ENCODE data around the gene MEIKIN. TPM values are rescaled to one million over a fixed set of nuclear protein-coding genes. Genes with fewer than 3 reads are reported as not detected.
"Not testable (repeated sequence)": the region's sequence is repeated elsewhere in the genome, so short reads cannot be mapped to it uniquely, and the experiment has no call there.

MEIKIN gene
- total RNA-seq, 1 experiment from 2014 or later: not detected

- peaks cover 5% of the 10 kb centered on the region for H3K36me3 ChIP-seq (ENCODE audit: low read depth)
- intact Hi-C loops (cut with micrococcal nuclease; ENCODE audit: unreplicated experiment): no loop called here
- POLR2A ChIA-PET (ENCODE audit: unreplicated experiment): no interaction called here
- H3K4me3 ChIP-seq: no peak overlapping the region
- no peak overlapping the region for H3K4me2 ChIP-seq
- H4K20me1 ChIP-seq (ENCODE audit: insufficient read depth): peaks cover 62% of the 10 kb centered on the region
- H3K9me3 ChIP-seq (ENCODE audit: insufficient read depth, low read depth): no peaks in the 10 kb centered on the region
- no peaks in the 10 kb centered on the region for H3K9me2 ChIP-seq (ENCODE audit: insufficient read depth)
- CTCF ChIA-PET: no interaction called here
- H3F3A ChIP-seq (ENCODE audit: insufficient read depth, low read depth): 0 out of 2 replicates have a peak, but pooled peaks cover 2% of the 10 kb centered on the region
- H2AFZ ChIP-seq: no peak overlapping the region
- BruUV-seq (replicated peaks): no TSS peak
- no peaks in the 10 kb centered on the region for H3K27me3 ChIP-seq (ENCODE audit: insufficient read depth, low read depth)
- no peak for DNase-seq
- no peak overlapping the region for H3K27ac ChIP-seq
- H3K4me1 ChIP-seq (replicated peaks; ENCODE audit: insufficient read depth): no peaks in the 10 kb centered on the region
- peaks cover 92% of the 10 kb centered on the region for H3K79me2 ChIP-seq (ENCODE audit: low read depth)
- no peak for TF ChIP-seq EZH2 (IDR thresholded peaks at IDR 0.05; ENCODE audit: low read depth)
These were observed 159.4 kb downstream of the MEIKIN start for GRCh38 chr5:131786036-131786435.

GRCh38 chr5:131783874-131784273 is 161.6 kb downstream of the MEIKIN start:
- Histone ChIP-seq H3K4me3 (no peak overlapping the region), H3K36me3 (ENCODE audit: low read depth) (peaks cover 5% of the 10 kb centered on the region), H3K27me3 (ENCODE audit: insufficient read depth, low read depth) (no peaks in the 10 kb centered on the region), H3K9me2 (ENCODE audit: insufficient read depth) (no peaks in the 10 kb centered on the region), H3F3A (ENCODE audit: insufficient read depth, low read depth) (0 out of 2 replicates have a peak, but pooled peaks cover 2% of the 10 kb centered on the region), H2AFZ (no peak overlapping the region), H3K9me3 (ENCODE audit: insufficient read depth, low read depth) (no peaks in the 10 kb centered on the region), H3K27ac (no peak overlapping the region), H4K20me1 (ENCODE audit: insufficient read depth) (peaks cover 64% of the 10 kb centered on the region), H3K79me2 (ENCODE audit: low read depth) (peaks cover 91% of the 10 kb centered on the region), H3K4me2 (no peak overlapping the region), H3K4me1 (replicated peaks; ENCODE audit: insufficient read depth) (no peaks in the 10 kb centered on the region)
- no peak for DNase-seq
- no peak for TF ChIP-seq CTCF (conservative IDR thresholded peaks at IDR 0.05)
- no peak for TF ChIP-seq EZH2 (IDR thresholded peaks at IDR 0.05; ENCODE audit: low read depth)
- BruUV-seq (replicated peaks): no TSS peak
- POLR2A ChIA-PET (ENCODE audit: unreplicated experiment): no interaction called here
- CTCF ChIA-PET: no interaction called here
- intact Hi-C loops (cut with micrococcal nuclease; ENCODE audit: unreplicated experiment): no loop called here

GRCh38 chr5:131783357-131783756 is 162.1 kb downstream of the MEIKIN start:
- Histone ChIP-seq H3F3A (ENCODE audit: insufficient read depth, low read depth) (0 out of 2 replicates have a peak, but pooled peaks cover 2% of the 10 kb centered on the region), H3K79me2 (ENCODE audit: low read depth) (peaks cover 86% of the 10 kb centered on the region), H4K20me1 (ENCODE audit: insufficient read depth) (peaks cover 60% of the 10 kb centered on the region), H3K27ac (no peak overlapping the region), H3K36me3 (ENCODE audit: low read depth) (peaks cover 5% of the 10 kb centered on the region), H3K27me3 (ENCODE audit: insufficient read depth, low read depth) (no peaks in the 10 kb centered on the region), H2AFZ (no peak overlapping the region), H3K9me2 (ENCODE audit: insufficient read depth) (no peaks in the 10 kb centered on the region), H3K9me3 (ENCODE audit: insufficient read depth, low read depth) (no peaks in the 10 kb centered on the region), H3K4me3 (no peak overlapping the region), H3K4me2 (no peak overlapping the region), H3K4me1 (replicated peaks; ENCODE audit: insufficient read depth) (no peaks in the 10 kb centered on the region)
- POLR2A ChIA-PET (ENCODE audit: unreplicated experiment): no interaction called here
- intact Hi-C loops (cut with micrococcal nuclease; ENCODE audit: unreplicated experiment): no loop called here
- BruUV-seq (replicated peaks): no TSS peak
- no peak for TF ChIP-seq CTCF (conservative IDR thresholded peaks at IDR 0.05)
- TF ChIP-seq EZH2 (IDR thresholded peaks at IDR 0.05; ENCODE audit: low read depth): no peak
- DNase-seq: no peak
- CTCF ChIA-PET: no interaction called here

- POLR2A ChIA-PET (ENCODE audit: unreplicated experiment): no interaction called here
- no peak overlapping the region for H3K27ac ChIP-seq
- H2AFZ ChIP-seq: no peak overlapping the region
- H3K79me2 ChIP-seq (ENCODE audit: low read depth): peaks cover 85% of the 10 kb centered on the region
- DNase-seq: no peak
- peaks cover 55% of the 10 kb centered on the region for H4K20me1 ChIP-seq (ENCODE audit: insufficient read depth)
- intact Hi-C loops (cut with micrococcal nuclease; ENCODE audit: unreplicated experiment): no loop called here
- H3K4me2 ChIP-seq: no peak overlapping the region
- no peaks in the 10 kb centered on the region for H3K9me2 ChIP-seq (ENCODE audit: insufficient read depth)
- 0 out of 2 replicates have a peak, but pooled peaks cover 2% of the 10 kb centered on the region for H3F3A ChIP-seq (ENCODE audit: insufficient read depth, low read depth)
- H3K27me3 ChIP-seq (ENCODE audit: insufficient read depth, low read depth): no peaks in the 10 kb centered on the region
- CTCF ChIA-PET: no interaction called here
- peaks cover 5% of the 10 kb centered on the region for H3K36me3 ChIP-seq (ENCODE audit: low read depth)
- H3K9me3 ChIP-seq (ENCODE audit: insufficient read depth, low read depth): no peaks in the 10 kb centered on the region
- H3K4me3 ChIP-seq: no peak overlapping the region
- no TSS peak for BruUV-seq (replicated peaks)
- H3K4me1 ChIP-seq (replicated peaks; ENCODE audit: insufficient read depth): no peaks in the 10 kb centered on the region
- TF ChIP-seq EZH2 (IDR thresholded peaks at IDR 0.05; ENCODE audit: low read depth): no peak
- no peak for TF ChIP-seq CTCF (conservative IDR thresholded peaks at IDR 0.05)
These were observed 162.7 kb downstream of the MEIKIN start for GRCh38 chr5:131782717-131783116.

GRCh38 chr5:131778141-131778540 is 167.3 kb downstream of the MEIKIN start:
- BruUV-seq (replicated peaks); intact Hi-C loops (cut with micrococcal nuclease; ENCODE audit: unreplicated experiment); POLR2A ChIA-PET (ENCODE audit: unreplicated experiment); CTCF ChIA-PET; H3K27me3 ChIP-seq (ENCODE audit: insufficient read depth, low read depth); H3K36me3 ChIP-seq (ENCODE audit: low read depth); H3K4me2 ChIP-seq; H3K4me3 ChIP-seq; H3F3A ChIP-seq (ENCODE audit: insufficient read depth, low read depth); H3K27ac ChIP-seq; H3K9me3 ChIP-seq (ENCODE audit: insufficient read depth, low read depth); H3K9me2 ChIP-seq (ENCODE audit: insufficient read depth); DNase-seq; H3K4me1 ChIP-seq (replicated peaks; ENCODE audit: insufficient read depth); H2AFZ ChIP-seq: not testable (repeated sequence)
- Histone ChIP-seq H3K79me2 (ENCODE audit: low read depth) (peaks cover 85% of the 10 kb centered on the region), H4K20me1 (ENCODE audit: insufficient read depth) (peaks cover 66% of the 10 kb centered on the region)

Measured in PC-9 (cell line).